ENCODE data around the gene WDFY2.

WDFY2 gene

GRCh38 chr13:51607165-51607564 is 22.9 kb downstream of the WDFY2 start:
- H3K36me3 ChIP-seq (ENCODE audit: insufficient read depth, low read length) = no peaks in the 10 kb centered on the region
- H3K9ac ChIP-seq (ENCODE audit: low read length) = no peak overlapping the region
- H3K4me3 ChIP-seq (ENCODE audit: low read depth in 1 of 2, low read length in 2 of 2) = no peak overlapping the region
- no peak overlapping the region for H3K27ac ChIP-seq (ENCODE audit: low read depth, low read length)
- H3K27me3 ChIP-seq (ENCODE audit: control insufficient read depth in 1 of 2, insufficient read depth in 2 of 2, low read length in 2 of 2) = no peaks in the 10 kb centered on the region
- H3K4me1 ChIP-seq (ENCODE audit: insufficient read depth, low read length) = peaks cover 9% of the 10 kb centered on the region
- H3K9me3 ChIP-seq (ENCODE audit: low read length) = no peaks in the 10 kb centered on the region

DNA sequence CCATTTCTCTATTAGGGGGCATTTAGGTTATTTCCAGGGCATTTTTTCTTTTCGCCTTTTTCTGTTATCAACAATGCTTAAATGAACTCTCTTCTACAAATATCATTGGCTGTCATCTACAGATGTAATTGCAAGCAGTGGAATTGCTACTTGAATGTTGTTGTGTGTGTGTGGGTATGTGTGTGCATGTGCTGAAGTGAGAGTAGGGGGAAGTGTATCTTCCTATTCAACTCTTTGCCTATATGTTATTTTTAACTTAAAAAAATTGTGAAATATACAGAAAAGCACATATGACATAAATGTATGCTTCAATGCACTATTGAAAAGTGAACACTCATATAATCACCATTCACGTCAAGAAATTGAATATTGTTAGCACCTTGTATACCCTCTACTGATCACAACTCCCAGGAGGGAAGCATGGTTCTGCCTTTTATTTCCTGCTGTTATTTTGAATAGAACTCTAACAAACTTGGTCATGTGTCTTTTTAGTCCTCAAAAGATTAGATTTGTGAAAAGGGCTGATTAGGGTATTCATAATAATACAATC is 24.7 kb downstream of the WDFY2 start:
- Histone ChIP-seq H3K36me3 (ENCODE audit: insufficient read depth, low read length) (no peaks in the 10 kb centered on the region), H3K4me3 (ENCODE audit: low read depth in 1 of 2, low read length in 2 of 2) (no peak overlapping the region), H3K9me3 (ENCODE audit: low read length) (no peaks in the 10 kb centered on the region), H3K9ac (ENCODE audit: low read length) (no peak overlapping the region), H3K4me1 (ENCODE audit: insufficient read depth, low read length) (peaks cover 9% of the 10 kb centered on the region), H3K27ac (ENCODE audit: low read depth, low read length) (no peak overlapping the region), H3K27me3 (ENCODE audit: control insufficient read depth in 1 of 2, insufficient read depth in 2 of 2, low read length in 2 of 2) (no peaks in the 10 kb centered on the region)

DNA sequence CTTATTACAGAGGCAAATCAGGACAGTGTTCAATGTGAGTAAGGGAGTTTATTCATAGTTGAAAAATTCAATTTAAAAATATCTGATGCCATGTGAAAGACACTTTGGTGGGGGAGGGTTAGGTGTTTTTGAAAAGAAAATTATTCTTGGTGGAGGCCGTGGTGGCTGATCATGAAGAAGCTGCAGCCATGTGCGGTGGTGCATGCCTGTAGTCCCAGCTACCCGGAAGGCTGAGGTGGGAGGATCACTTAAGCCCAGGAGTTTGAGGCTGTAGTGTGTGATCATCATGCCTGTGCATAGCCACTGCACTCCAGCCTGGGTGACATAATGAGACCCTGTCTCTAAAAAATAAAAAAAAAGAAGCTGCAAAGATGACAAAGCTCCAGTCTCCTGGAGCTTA is 28.6 kb downstream of the WDFY2 start:
- Histone ChIP-seq H3K9me3 (ENCODE audit: low read length) (no peaks in the 10 kb centered on the region), H3K9ac (ENCODE audit: low read length) (no peak overlapping the region), H3K4me3 (ENCODE audit: low read depth in 1 of 2, low read length in 2 of 2) (no peak overlapping the region), H3K27me3 (ENCODE audit: control insufficient read depth in 1 of 2, insufficient read depth in 2 of 2, low read length in 2 of 2) (no peaks in the 10 kb centered on the region), H3K4me1 (ENCODE audit: insufficient read depth, low read length) (no peaks in the 10 kb centered on the region), H3K36me3 (ENCODE audit: insufficient read depth, low read length) (no peaks in the 10 kb centered on the region), H3K27ac (ENCODE audit: low read depth, low read length) (no peak overlapping the region)

- H3K9me3 ChIP-seq (ENCODE audit: low read length) = no peaks in the 10 kb centered on the region
- no peak overlapping the region for H3K9ac ChIP-seq (ENCODE audit: low read length)
- H3K4me3 ChIP-seq (ENCODE audit: low read depth in 1 of 2, low read length in 2 of 2) = no peak overlapping the region
- peaks cover 2% of the 10 kb centered on the region for H3K4me1 ChIP-seq (ENCODE audit: insufficient read depth, low read length)
- H3K36me3 ChIP-seq (ENCODE audit: insufficient read depth, low read length) = no peaks in the 10 kb centered on the region
- no peak overlapping the region for H3K27ac ChIP-seq (ENCODE audit: low read depth, low read length)
- H3K27me3 ChIP-seq (ENCODE audit: control insufficient read depth in 1 of 2, insufficient read depth in 2 of 2, low read length in 2 of 2) = no peaks in the 10 kb centered on the region
These were observed 29.3 kb downstream of the WDFY2 start for GRCh38 chr13:51613535-51613934.

DNA sequence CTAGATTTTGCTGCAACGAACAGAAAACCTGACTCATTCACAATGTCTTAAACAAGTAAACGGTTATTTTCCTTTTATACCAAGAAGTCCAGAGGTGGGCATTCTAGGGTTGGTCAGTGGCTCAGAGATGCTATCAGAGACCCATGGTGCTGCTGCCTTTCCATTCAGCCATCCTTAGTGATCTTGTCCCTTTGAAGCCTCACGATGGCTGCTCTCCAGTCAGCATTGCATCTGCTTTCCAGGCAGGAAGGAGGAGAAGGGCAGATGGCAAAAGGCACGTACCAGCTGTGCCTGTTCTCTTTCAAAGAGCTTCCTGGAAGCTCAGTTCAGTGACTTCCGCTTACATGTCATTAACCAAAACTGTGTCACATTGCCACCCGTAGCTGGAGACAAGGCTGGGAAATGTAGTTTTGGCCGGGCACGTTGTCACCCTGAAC is 30.1 kb downstream of the WDFY2 start:
- no peak overlapping the region for H3K27ac ChIP-seq (ENCODE audit: low read depth, low read length)
- no peaks in the 10 kb centered on the region for H3K36me3 ChIP-seq (ENCODE audit: insufficient read depth, low read length)
- no peaks in the 10 kb centered on the region for H3K27me3 ChIP-seq (ENCODE audit: control insufficient read depth in 1 of 2, insufficient read depth in 2 of 2, low read length in 2 of 2)
- H3K4me1 ChIP-seq (ENCODE audit: insufficient read depth, low read length) = peaks cover 7% of the 10 kb centered on the region
- H3K9ac ChIP-seq (ENCODE audit: low read length) = no peak overlapping the region
- H3K9me3 ChIP-seq (ENCODE audit: low read length) = no peaks in the 10 kb centered on the region
- H3K4me3 ChIP-seq (ENCODE audit: low read depth in 1 of 2, low read length in 2 of 2) = no peak overlapping the region

DNA sequence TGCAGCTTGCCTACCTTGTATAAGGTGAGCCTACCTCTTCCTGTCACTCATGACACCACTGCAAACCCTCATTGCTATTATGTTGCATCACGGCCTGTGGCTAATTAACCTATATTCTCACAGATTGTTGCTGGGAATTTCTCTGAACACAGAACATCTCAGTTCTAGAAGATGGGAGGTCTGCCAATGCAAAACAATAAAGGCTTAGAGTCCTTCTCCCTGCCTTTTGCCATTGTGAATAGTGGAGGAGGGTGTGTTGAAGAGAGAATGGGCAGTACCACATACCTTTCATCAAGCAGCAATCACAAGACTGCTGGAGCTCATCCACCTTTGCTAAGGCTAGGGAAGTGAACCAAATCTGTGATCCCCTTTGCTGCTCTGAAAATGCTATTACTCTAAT is 34.4 kb downstream of the WDFY2 start:
- H3K9me3 ChIP-seq (ENCODE audit: low read length) = no peaks in the 10 kb centered on the region
- H3K4me1 ChIP-seq (ENCODE audit: insufficient read depth, low read length) = peaks cover 7% of the 10 kb centered on the region
- no peak overlapping the region for H3K27ac ChIP-seq (ENCODE audit: low read depth, low read length)
- H3K4me3 ChIP-seq (ENCODE audit: low read depth in 1 of 2, low read length in 2 of 2) = no peak overlapping the region
- H3K27me3 ChIP-seq (ENCODE audit: control insufficient read depth in 1 of 2, insufficient read depth in 2 of 2, low read length in 2 of 2) = no peaks in the 10 kb centered on the region
- H3K36me3 ChIP-seq (ENCODE audit: insufficient read depth, low read length) = no peaks in the 10 kb centered on the region
- no peak overlapping the region for H3K9ac ChIP-seq (ENCODE audit: low read length)

DNA sequence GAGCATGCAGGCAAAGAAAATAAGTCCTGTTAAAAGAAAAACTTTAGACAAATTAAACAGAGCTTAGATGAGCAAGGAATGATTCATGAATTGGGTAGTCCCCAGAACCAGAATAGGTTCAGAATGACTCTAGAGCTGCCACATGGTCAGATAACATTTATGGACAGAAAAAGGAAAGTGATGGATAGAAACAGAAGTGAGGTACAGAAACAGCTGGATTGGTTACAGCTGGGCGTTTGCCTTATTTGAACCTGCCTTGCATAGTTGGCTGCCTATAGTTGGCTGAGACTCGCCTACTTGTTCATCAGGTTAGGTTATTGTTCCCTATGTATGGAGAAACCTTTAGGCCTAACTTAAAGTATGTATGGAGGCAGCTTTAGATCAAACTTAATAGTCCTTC is 35.4 kb downstream of the WDFY2 start:
- Histone ChIP-seq H3K27me3 (ENCODE audit: control insufficient read depth in 1 of 2, insufficient read depth in 2 of 2, low read length in 2 of 2) (no peaks in the 10 kb centered on the region), H3K9me3 (ENCODE audit: low read length) (no peaks in the 10 kb centered on the region), H3K36me3 (ENCODE audit: insufficient read depth, low read length) (no peaks in the 10 kb centered on the region), H3K9ac (ENCODE audit: low read length) (no peak overlapping the region), H3K27ac (ENCODE audit: low read depth, low read length) (no peak overlapping the region), H3K4me3 (ENCODE audit: low read depth in 1 of 2, low read length in 2 of 2) (no peak overlapping the region), H3K4me1 (ENCODE audit: insufficient read depth, low read length) (peaks cover 7% of the 10 kb centered on the region)

GRCh38 chr13:51620165-51620983 is 36.1 kb downstream of the WDFY2 start:
- H3K27ac ChIP-seq (ENCODE audit: low read depth, low read length) = no peak overlapping the region
- no peak overlapping the region for H3K9ac ChIP-seq (ENCODE audit: low read length)

DNA sequence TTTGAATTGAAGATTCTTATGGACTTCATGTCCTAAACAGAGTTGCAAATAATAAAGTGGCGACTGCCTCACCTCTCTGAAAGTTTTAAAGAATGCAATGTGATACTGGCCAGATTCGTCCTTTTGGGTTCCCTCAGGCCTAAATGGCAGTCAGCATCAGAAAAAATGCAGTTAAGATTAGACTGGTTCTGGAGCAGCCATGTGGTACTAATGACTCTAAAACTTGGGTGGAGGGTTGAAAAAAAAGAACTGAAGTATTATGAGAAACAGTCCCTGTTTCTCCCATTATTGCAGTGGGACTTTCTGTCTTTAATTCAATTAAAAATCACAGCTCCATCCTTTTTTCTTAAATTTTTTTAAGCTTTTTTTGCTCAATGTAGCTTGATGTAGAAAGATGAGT is 37.3 kb downstream of the WDFY2 start:
- Histone ChIP-seq H3K27me3 (ENCODE audit: control insufficient read depth in 1 of 2, insufficient read depth in 2 of 2, low read length in 2 of 2) (no peaks in the 10 kb centered on the region), H3K4me3 (ENCODE audit: low read depth in 1 of 2, low read length in 2 of 2) (no peak overlapping the region), H3K36me3 (ENCODE audit: insufficient read depth, low read length) (no peaks in the 10 kb centered on the region), H3K4me1 (ENCODE audit: insufficient read depth, low read length) (peaks cover 17% of the 10 kb centered on the region), H3K9me3 (ENCODE audit: low read length) (no peaks in the 10 kb centered on the region), H3K9ac (ENCODE audit: low read length) (no peak overlapping the region), H3K27ac (ENCODE audit: low read depth, low read length) (no peak overlapping the region)

More at GRCh38 chr13:51620165-51620983, 36.1 kb downstream of the WDFY2 start:
- Histone ChIP-seq H3K9me3 (ENCODE audit: low read length) (no peaks in the 10 kb centered on the region), H3K4me3 (ENCODE audit: low read depth in 1 of 2, low read length in 2 of 2) (no peak overlapping the region), H3K4me1 (ENCODE audit: insufficient read depth, low read length) (peaks cover 7% of the 10 kb centered on the region), H3K27me3 (ENCODE audit: control insufficient read depth in 1 of 2, insufficient read depth in 2 of 2, low read length in 2 of 2) (no peaks in the 10 kb centered on the region), H3K36me3 (ENCODE audit: insufficient read depth, low read length) (no peaks in the 10 kb centered on the region)

GRCh38 chr13:51623473-51623872 is 39.2 kb downstream of the WDFY2 start:
- H3K36me3 ChIP-seq (ENCODE audit: insufficient read depth, low read length) = no peaks in the 10 kb centered on the region
- H3K4me3 ChIP-seq (ENCODE audit: low read depth in 1 of 2, low read length in 2 of 2) = no peak overlapping the region
- no peak overlapping the region for H3K27ac ChIP-seq (ENCODE audit: low read depth, low read length)
- H3K27me3 ChIP-seq (ENCODE audit: control insufficient read depth in 1 of 2, insufficient read depth in 2 of 2, low read length in 2 of 2) = no peaks in the 10 kb centered on the region
- H3K4me1 ChIP-seq (ENCODE audit: insufficient read depth, low read length) = peaks cover 22% of the 10 kb centered on the region
- no peaks in the 10 kb centered on the region for H3K9me3 ChIP-seq (ENCODE audit: low read length)
- H3K9ac ChIP-seq (ENCODE audit: low read length) = no peak overlapping the region

- Histone ChIP-seq H3K27me3 (ENCODE audit: control insufficient read depth in 1 of 2, insufficient read depth in 2 of 2, low read length in 2 of 2) (no peaks in the 10 kb centered on the region), H3K36me3 (ENCODE audit: insufficient read depth, low read length) (no peaks in the 10 kb centered on the region), H3K9ac (ENCODE audit: low read length) (no peak overlapping the region), H3K9me3 (ENCODE audit: low read length) (no peaks in the 10 kb centered on the region), H3K4me1 (ENCODE audit: insufficient read depth, low read length) (peaks cover 21% of the 10 kb centered on the region), H3K27ac (ENCODE audit: low read depth, low read length) (no peak overlapping the region), H3K4me3 (ENCODE audit: low read depth in 1 of 2, low read length in 2 of 2) (no peak overlapping the region)
These were observed 39.9 kb downstream of the WDFY2 start for GRCh38 chr13:51624207-51624606.
